ENCODE data around the gene DLGAP1. TPM values are rescaled to one million over a fixed set of nuclear protein-coding genes. Genes with fewer than 3 reads are reported as not detected.

The DLGAP1 gene
- total and polyA plus RNA-seq, 10 of the 15 experiments (the other 5 are each of a cell fraction or from before 2014, with no cell fraction given), result 0.23 to 27.6 (median 1.9) TPM

DNA sequence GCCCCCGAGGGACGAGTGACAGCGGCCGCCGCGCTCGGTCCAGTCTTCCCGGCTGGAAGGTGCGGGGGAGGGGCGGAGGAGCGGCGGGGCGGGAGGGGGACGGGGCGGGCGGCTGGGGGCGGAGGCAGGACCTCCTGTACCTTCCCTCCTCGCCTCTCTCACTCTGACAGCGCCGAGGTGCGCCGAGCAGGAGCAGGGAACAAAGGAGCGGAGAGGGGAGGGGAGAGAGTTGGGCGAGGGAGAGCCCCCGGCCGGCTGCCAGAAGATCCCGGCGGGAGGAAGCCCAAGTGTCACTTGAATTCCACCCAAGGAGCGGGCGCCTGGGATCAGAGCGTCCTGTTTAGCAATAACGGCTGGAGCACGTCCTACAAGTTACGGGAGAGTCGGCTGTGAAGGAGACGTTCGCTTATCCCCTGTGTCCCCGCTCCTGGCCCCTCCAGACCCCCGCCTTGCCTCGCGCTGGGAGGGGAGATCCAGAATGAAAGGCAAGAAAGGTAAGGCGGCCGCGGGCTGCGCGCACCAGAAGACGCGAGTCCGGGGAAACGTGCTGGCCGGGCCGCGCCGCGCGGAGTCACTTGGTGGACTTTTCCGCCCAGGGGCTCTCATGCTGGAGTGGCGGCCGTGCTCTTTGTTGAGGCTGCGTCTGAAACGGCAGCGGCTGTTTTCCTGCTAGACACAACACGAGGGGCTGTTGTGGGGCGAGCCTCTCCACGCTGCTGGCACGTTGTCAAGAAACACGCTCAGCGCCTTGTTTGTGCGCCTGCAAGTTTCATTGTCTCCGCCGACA is 1004.9 kb downstream of the DLGAP1 start, which contains the start of gene TGIF1:
TGIF1 (plus strand) TSS at position 161 of the 787 bp plus-strand sequence; CDS start at position 479, 318 bp downstream.
- ChIA-PET POLR2A (interaction anchor here (0.6 kb wide), 1 partner anchor 464 kb away, joined by 4 read pairs; no protein-coding TSS in a partner anchor), SMC1A (ENCODE audit: uncharacterized antibody, unreplicated experiment) (interaction anchor here (0.7 to 5.7 kb wide), 4 partner anchors 76 to 171 kb away, joined by 3 to 54 read pairs (median 3); no protein-coding TSS in a partner anchor), RAD21 (ENCODE audit: unreplicated experiment) (interaction anchor here (1.2 to 6.0 kb wide), 3 partner anchors 135 to 169 kb away, joined by 6 to 49 read pairs (median 19); no protein-coding TSS in a partner anchor), CTCF (interaction anchor here (6.0 kb wide), 1 partner anchor 145 kb away, joined by 60 read pairs; no protein-coding TSS in a partner anchor)
- peak within 1 kb of the TSS; percentile 80 for H3K9ac ChIP-seq (ENCODE audit: control insufficient read depth, insufficient read depth, low read length)
- H3K36me3 ChIP-seq (ENCODE audit: control insufficient read depth in 2 of 2, insufficient read depth in 2 of 2, low read length in 1 of 2), result no peaks in the 10 kb centered on the region
- no peak for DNase-seq (ENCODE audit: low read depth, low spot score)
- intact Hi-C loops (cut with micrococcal nuclease; ENCODE audit: unreplicated experiment) (loop anchor here (1.0 to 5.0 kb wide), 2 partner anchors 143 to 217 kb away; no protein-coding TSS in a partner anchor), in situ Hi-C loops (cut with MboI) (loop anchor here (5.0 to 10.0 kb wide), 3 partner anchors 147 to 475 kb away; no protein-coding TSS in a partner anchor)
- FAIRE-seq, result no peak
- H3K27me3 ChIP-seq (replicated peaks in 1 of 2; ENCODE audit: control insufficient read depth in 2 of 2, insufficient read depth in 2 of 2, low read length in 1 of 2), result peaks cover 2 to 22% of the 10 kb centered on the region in 2 experiments
- H3K27ac ChIP-seq (ENCODE audit: control insufficient read depth, insufficient read depth), result peak within 1 kb of the TSS; percentile 73
- no peaks in the 10 kb centered on the region for H3K79me2 ChIP-seq (ENCODE audit: control insufficient read depth, insufficient read depth, low read length)
- peak within 1 kb of the TSS; percentile 98 for H3K4me2 ChIP-seq (ENCODE audit: control insufficient read depth, insufficient read depth)
- BruUV-seq (replicated peaks), result TSS peak; percentile 47
- no peaks in the 10 kb centered on the region for H4K20me1 ChIP-seq (ENCODE audit: control insufficient read depth, insufficient read depth)
- ATAC-seq, result peak; percentile 10
- no peaks in the 10 kb centered on the region; the same call in 1 of the 3 replicates for H3K9me3 ChIP-seq (replicated peaks; ENCODE audit: control insufficient read depth, insufficient read depth, low read length)
- peaks cover 35% of the 10 kb centered on the region for H3K4me1 ChIP-seq (ENCODE audit: control insufficient read depth, insufficient read depth, low read length)
- peak within 1 kb of the TSS; percentile 88 for H2AFZ ChIP-seq (ENCODE audit: control insufficient read depth, low read depth, low read length)
- peak within 1 kb of the TSS; percentile 82 for H3K4me3 ChIP-seq
- under 1% methylated on average over 32 of the region's 71 CpGs for WGBS (ENCODE audit: insufficient coverage, insufficient replicate concordance, low lambda C conversion rate, missing lambda C conversion rate)
- TF ChIP-seq GATAD2B (conservative IDR thresholded peaks at IDR 0.05; ENCODE audit: low read depth) (peak; percentile 43; the same call in 1 of the 2 replicates), EP300 (IDR thresholded peaks at IDR 0.05; ENCODE audit: borderline replicate concordance in 1 of 2, control insufficient read depth in 1 of 2, low read depth in 2 of 2, low read length in 2 of 2) (no peak), IKZF1 (conservative IDR thresholded peaks at IDR 0.05) (peak; percentile 62), POLR2AphosphoS5 (IDR thresholded peaks at IDR 0.05; ENCODE audit: low read length) (peak; percentile 40), EED (IDR thresholded peaks at IDR 0.05; ENCODE audit: low read depth) (0 out of 2 replicates have a peak, but pooled peaks have one; percentile 19)
- TF ChIP-seq, protein P1, sequence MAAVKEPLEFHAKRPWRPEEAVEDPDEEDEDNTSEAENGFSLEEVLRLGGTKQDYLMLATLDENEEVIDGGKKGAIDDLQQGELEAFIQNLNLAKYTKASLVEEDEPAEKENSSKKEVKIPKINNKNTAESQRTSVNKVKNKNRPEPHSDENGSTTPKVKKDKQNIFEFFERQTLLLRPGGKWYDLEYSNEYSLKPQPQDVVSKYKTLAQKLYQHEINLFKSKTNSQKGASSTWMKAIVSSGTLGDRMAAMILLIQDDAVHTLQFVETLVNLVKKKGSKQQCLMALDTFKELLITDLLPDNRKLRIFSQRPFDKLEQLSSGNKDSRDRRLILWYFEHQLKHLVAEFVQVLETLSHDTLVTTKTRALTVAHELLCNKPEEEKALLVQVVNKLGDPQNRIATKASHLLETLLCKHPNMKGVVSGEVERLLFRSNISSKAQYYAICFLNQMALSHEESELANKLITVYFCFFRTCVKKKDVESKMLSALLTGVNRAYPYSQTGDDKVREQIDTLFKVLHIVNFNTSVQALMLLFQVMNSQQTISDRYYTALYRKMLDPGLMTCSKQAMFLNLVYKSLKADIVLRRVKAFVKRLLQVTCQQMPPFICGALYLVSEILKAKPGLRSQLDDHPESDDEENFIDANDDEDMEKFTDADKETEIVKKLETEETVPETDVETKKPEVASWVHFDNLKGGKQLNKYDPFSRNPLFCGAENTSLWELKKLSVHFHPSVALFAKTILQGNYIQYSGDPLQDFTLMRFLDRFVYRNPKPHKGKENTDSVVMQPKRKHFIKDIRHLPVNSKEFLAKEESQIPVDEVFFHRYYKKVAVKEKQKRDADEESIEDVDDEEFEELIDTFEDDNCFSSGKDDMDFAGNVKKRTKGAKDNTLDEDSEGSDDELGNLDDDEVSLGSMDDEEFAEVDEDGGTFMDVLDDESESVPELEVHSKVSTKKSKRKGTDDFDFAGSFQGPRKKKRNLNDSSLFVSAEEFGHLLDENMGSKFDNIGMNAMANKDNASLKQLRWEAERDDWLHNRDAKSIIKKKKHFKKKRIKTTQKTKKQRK (IDR thresholded peaks at IDR 0.05; ENCODE audit: low read depth, low read length), result no peak
- TF ChIP-seq, protein P2, sequence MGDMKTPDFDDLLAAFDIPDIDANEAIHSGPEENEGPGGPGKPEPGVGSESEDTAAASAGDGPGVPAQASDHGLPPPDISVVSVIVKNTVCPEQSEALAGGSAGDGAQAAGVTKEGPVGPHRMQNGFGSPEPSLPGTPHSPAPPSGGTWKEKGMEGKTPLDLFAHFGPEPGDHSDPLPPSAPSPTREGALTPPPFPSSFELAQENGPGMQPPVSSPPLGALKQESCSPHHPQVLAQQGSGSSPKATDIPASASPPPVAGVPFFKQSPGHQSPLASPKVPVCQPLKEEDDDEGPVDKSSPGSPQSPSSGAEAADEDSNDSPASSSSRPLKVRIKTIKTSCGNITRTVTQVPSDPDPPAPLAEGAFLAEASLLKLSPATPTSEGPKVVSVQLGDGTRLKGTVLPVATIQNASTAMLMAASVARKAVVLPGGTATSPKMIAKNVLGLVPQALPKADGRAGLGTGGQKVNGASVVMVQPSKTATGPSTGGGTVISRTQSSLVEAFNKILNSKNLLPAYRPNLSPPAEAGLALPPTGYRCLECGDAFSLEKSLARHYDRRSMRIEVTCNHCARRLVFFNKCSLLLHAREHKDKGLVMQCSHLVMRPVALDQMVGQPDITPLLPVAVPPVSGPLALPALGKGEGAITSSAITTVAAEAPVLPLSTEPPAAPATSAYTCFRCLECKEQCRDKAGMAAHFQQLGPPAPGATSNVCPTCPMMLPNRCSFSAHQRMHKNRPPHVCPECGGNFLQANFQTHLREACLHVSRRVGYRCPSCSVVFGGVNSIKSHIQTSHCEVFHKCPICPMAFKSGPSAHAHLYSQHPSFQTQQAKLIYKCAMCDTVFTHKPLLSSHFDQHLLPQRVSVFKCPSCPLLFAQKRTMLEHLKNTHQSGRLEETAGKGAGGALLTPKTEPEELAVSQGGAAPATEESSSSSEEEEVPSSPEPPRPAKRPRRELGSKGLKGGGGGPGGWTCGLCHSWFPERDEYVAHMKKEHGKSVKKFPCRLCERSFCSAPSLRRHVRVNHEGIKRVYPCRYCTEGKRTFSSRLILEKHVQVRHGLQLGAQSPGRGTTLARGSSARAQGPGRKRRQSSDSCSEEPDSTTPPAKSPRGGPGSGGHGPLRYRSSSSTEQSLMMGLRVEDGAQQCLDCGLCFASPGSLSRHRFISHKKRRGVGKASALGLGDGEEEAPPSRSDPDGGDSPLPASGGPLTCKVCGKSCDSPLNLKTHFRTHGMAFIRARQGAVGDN (IDR thresholded peaks at IDR 0.05), result peak; percentile 86
- TF ChIP-seq, protein P3, sequence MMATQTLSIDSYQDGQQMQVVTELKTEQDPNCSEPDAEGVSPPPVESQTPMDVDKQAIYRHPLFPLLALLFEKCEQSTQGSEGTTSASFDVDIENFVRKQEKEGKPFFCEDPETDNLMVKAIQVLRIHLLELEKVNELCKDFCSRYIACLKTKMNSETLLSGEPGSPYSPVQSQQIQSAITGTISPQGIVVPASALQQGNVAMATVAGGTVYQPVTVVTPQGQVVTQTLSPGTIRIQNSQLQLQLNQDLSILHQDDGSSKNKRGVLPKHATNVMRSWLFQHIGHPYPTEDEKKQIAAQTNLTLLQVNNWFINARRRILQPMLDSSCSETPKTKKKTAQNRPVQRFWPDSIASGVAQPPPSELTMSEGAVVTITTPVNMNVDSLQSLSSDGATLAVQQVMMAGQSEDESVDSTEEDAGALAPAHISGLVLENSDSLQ (IDR thresholded peaks at IDR 0.05), result no peak
- TF ChIP-seq, protein P4, sequence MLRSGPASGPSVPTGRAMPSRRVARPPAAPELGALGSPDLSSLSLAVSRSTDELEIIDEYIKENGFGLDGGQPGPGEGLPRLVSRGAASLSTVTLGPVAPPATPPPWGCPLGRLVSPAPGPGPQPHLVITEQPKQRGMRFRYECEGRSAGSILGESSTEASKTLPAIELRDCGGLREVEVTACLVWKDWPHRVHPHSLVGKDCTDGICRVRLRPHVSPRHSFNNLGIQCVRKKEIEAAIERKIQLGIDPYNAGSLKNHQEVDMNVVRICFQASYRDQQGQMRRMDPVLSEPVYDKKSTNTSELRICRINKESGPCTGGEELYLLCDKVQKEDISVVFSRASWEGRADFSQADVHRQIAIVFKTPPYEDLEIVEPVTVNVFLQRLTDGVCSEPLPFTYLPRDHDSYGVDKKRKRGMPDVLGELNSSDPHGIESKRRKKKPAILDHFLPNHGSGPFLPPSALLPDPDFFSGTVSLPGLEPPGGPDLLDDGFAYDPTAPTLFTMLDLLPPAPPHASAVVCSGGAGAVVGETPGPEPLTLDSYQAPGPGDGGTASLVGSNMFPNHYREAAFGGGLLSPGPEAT (IDR thresholded peaks at IDR 0.05; ENCODE audit: low read depth), result 0 out of 2 replicates have a peak, but pooled peaks have one; percentile 9
